ENCODE measurements around the gene CA5A. TPM values are rescaled to one million over a fixed set of nuclear protein-coding genes. Genes with fewer than 3 reads are reported as not detected.

The CA5A gene
- total RNA-seq, 1 experiment from 2014 or later = not detected

DNA sequence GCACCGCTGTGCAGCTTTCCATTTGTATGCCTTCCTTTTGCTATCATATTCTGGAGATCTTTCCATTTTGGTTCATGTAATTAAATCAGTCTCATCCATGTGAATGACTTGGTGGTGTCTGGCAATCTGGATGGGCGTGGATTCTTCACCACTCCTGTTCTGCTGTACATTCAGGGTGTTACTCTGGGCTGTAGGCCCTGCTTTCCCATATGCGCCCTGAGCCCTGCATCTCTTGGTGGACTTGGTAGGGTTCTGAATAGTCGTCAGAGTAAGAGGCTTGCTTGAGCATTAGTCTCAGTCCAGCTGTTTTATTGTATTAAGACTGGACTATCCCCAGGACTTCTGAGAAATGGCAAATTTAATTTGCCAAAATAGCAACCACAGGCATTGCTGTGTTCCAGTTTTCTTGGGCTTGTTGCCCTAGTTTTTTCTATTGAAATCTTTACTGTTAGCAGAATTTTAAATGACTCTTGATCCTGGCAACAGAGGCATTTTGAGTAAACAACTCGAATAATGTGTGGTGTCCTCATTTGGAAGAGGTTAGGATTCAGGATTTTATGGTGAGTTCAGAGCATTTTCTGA, 29.8 kb upstream of the CA5A start:
- no peak for DNase-seq (ENCODE audit: low read depth, low spot score)
- no peaks in the 10 kb centered on the region for H3K4me1 ChIP-seq (ENCODE audit: control insufficient read depth in 1 of 2, insufficient read depth in 2 of 2, low read length in 2 of 2)
- H3K9ac ChIP-seq (ENCODE audit: low read length) = no peak overlapping the region
- H4K20me1 ChIP-seq (ENCODE audit: insufficient read depth) = no peaks in the 10 kb centered on the region
- intact Hi-C loops (cut with micrococcal nuclease) = no loop called here
- no peak for TF ChIP-seq POLR2A (IDR thresholded peaks at IDR 0.05; ENCODE audit: borderline replicate concordance, extremely low read depth, insufficient read depth, insufficient read length)
- H3K4me2 ChIP-seq (ENCODE audit: low read length) = no peak overlapping the region
- H3K36me3 ChIP-seq (ENCODE audit: control insufficient read depth in 1 of 2, insufficient read depth in 2 of 2, low read length in 2 of 2) = peaks cover 0 to 4% of the 10 kb centered on the region in 2 experiments; a peak in 1 of 4 replicates
- no peak overlapping the region for H3K4me3 ChIP-seq (replicated peaks in 1 of 2; ENCODE audit: low read depth in 1 of 2, low read length in 2 of 2)
- CTCF ChIA-PET = no interaction called here
- ATAC-seq = no peak
- H3K9me2 ChIP-seq (ENCODE audit: insufficient read depth) = no peaks in the 10 kb centered on the region
- no TSS peak for BruUV-seq (replicated peaks)
- H3K27ac ChIP-seq (ENCODE audit: low read depth, low read length) = no peak overlapping the region
- H3K27me3 ChIP-seq (ENCODE audit: insufficient read depth, low read length) = no peaks in the 10 kb centered on the region
- POLR2A ChIA-PET = no interaction called here
- RAD21 ChIA-PET (ENCODE audit: low non-redundant PET in 1 of 2, low total read pairs in 2 of 2, uncharacterized antibody in 2 of 2, unreplicated experiment in 2 of 2) = no interaction called here
- H3K79me2 ChIP-seq (ENCODE audit: insufficient read depth, low read length) = peaks cover 69% of the 10 kb centered on the region
- H2AFZ ChIP-seq (ENCODE audit: low read depth, low read length, poor library complexity, severe bottlenecking) = no peak overlapping the region
- H3K9me3 ChIP-seq (ENCODE audit: control insufficient read depth in 1 of 2, insufficient read depth in 1 of 2, low read depth in 1 of 2, low read length in 2 of 2) = peaks cover 1 to 2% of the 10 kb centered on the region in 2 experiments; a peak in 3 of 4 replicates

DNA sequence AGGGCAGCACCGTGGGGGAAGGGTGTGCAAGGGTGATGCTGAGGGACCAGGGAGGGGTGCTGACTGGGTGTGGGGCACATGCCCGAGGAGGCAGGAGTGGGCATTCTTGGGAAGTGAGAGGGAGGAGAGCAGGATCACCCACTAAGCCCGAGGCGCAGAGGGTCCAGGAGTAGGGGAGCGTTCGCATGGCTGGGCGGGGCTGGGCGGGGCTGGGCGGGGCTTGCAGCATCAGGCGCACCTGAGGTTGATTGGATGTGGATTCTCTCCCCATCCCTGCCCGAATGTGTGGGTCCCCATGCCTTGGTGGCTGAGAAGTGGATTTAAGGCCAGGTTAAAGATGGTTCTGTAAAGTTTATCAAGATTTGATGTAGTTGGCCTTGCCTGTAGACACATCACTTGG, 29.1 kb upstream of the CA5A start:
- H2AFZ ChIP-seq (ENCODE audit: low read depth, low read length, poor library complexity, severe bottlenecking) = no peak overlapping the region
- H3K27ac ChIP-seq (ENCODE audit: low read depth, low read length) = no peak overlapping the region
- DNase-seq (ENCODE audit: low read depth, low spot score) (no peak), ATAC-seq (no peak)
- ChIA-PET POLR2A (no interaction called here), RAD21 (ENCODE audit: low non-redundant PET in 1 of 2, low total read pairs in 2 of 2, uncharacterized antibody in 2 of 2, unreplicated experiment in 2 of 2) (no interaction called here), CTCF (no interaction called here)
- H3K36me3 ChIP-seq (ENCODE audit: control insufficient read depth in 1 of 2, insufficient read depth in 2 of 2, low read length in 2 of 2) = no peaks in the 10 kb centered on the region
- intact Hi-C loops (cut with micrococcal nuclease) = no loop called here
- H3K4me3 ChIP-seq (replicated peaks in 1 of 2; ENCODE audit: low read depth in 1 of 2, low read length in 2 of 2) = no peak overlapping the region
- TF ChIP-seq TCF7L2 (IDR thresholded peaks at IDR 0.05; ENCODE audit: borderline replicate concordance, extremely low read depth, insufficient read depth, insufficient read length) = no peak
- TF ChIP-seq, protein P1, sequence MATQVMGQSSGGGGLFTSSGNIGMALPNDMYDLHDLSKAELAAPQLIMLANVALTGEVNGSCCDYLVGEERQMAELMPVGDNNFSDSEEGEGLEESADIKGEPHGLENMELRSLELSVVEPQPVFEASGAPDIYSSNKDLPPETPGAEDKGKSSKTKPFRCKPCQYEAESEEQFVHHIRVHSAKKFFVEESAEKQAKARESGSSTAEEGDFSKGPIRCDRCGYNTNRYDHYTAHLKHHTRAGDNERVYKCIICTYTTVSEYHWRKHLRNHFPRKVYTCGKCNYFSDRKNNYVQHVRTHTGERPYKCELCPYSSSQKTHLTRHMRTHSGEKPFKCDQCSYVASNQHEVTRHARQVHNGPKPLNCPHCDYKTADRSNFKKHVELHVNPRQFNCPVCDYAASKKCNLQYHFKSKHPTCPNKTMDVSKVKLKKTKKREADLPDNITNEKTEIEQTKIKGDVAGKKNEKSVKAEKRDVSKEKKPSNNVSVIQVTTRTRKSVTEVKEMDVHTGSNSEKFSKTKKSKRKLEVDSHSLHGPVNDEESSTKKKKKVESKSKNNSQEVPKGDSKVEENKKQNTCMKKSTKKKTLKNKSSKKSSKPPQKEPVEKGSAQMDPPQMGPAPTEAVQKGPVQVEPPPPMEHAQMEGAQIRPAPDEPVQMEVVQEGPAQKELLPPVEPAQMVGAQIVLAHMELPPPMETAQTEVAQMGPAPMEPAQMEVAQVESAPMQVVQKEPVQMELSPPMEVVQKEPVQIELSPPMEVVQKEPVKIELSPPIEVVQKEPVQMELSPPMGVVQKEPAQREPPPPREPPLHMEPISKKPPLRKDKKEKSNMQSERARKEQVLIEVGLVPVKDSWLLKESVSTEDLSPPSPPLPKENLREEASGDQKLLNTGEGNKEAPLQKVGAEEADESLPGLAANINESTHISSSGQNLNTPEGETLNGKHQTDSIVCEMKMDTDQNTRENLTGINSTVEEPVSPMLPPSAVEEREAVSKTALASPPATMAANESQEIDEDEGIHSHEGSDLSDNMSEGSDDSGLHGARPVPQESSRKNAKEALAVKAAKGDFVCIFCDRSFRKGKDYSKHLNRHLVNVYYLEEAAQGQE (IDR thresholded peaks at IDR 0.05; ENCODE audit: low read depth) = no peak
- TF ChIP-seq POLR2AphosphoS5 (IDR thresholded peaks at IDR 0.05; ENCODE audit: low read depth, low read length) = no peak
- TF ChIP-seq, protein P2, sequence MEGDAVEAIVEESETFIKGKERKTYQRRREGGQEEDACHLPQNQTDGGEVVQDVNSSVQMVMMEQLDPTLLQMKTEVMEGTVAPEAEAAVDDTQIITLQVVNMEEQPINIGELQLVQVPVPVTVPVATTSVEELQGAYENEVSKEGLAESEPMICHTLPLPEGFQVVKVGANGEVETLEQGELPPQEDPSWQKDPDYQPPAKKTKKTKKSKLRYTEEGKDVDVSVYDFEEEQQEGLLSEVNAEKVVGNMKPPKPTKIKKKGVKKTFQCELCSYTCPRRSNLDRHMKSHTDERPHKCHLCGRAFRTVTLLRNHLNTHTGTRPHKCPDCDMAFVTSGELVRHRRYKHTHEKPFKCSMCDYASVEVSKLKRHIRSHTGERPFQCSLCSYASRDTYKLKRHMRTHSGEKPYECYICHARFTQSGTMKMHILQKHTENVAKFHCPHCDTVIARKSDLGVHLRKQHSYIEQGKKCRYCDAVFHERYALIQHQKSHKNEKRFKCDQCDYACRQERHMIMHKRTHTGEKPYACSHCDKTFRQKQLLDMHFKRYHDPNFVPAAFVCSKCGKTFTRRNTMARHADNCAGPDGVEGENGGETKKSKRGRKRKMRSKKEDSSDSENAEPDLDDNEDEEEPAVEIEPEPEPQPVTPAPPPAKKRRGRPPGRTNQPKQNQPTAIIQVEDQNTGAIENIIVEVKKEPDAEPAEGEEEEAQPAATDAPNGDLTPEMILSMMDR (IDR thresholded peaks at IDR 0.05 in 2 of 3, conservative IDR thresholded peaks at IDR 0.05 in 1 of 3; ENCODE audit: borderline replicate concordance in 1 of 3, insufficient read depth in 1 of 3, low read depth in 2 of 3, low read length in 2 of 3) = no peak
- TF ChIP-seq CEBPB (IDR thresholded peaks at IDR 0.05; ENCODE audit: low read depth) = no peak
- no peak for TF ChIP-seq SRF (IDR thresholded peaks at IDR 0.05; ENCODE audit: low read depth)
- no peak for TF ChIP-seq CBX3 (IDR thresholded peaks at IDR 0.05; ENCODE audit: low read depth)
- TF ChIP-seq RAD21 (IDR thresholded peaks at IDR 0.05; ENCODE audit: low read depth) = no peak
- TF ChIP-seq EZH2phosphoT487 (IDR thresholded peaks at IDR 0.05; ENCODE audit: borderline replicate concordance) = no peak
- TF ChIP-seq FOSL1 (IDR thresholded peaks at IDR 0.05; ENCODE audit: low read depth) = no peak
- H3K9me3 ChIP-seq (ENCODE audit: control insufficient read depth in 1 of 2, insufficient read depth in 1 of 2, low read depth in 1 of 2, low read length in 2 of 2) = no peaks in the 10 kb centered on the region
- H3K4me2 ChIP-seq (ENCODE audit: low read length) = no peak overlapping the region
- no peaks in the 10 kb centered on the region for H3K4me1 ChIP-seq (ENCODE audit: control insufficient read depth in 1 of 2, insufficient read depth in 2 of 2, low read length in 2 of 2)
- BruUV-seq (replicated peaks) = no TSS peak
- H3K27me3 ChIP-seq (ENCODE audit: insufficient read depth, low read length) = no peaks in the 10 kb centered on the region
- no peaks in the 10 kb centered on the region for H3K9me2 ChIP-seq (ENCODE audit: insufficient read depth)
- H3K9ac ChIP-seq (ENCODE audit: low read length) = no peak overlapping the region
- H3K79me2 ChIP-seq (ENCODE audit: insufficient read depth, low read length) = peaks cover 69% of the 10 kb centered on the region
- H4K20me1 ChIP-seq (ENCODE audit: insufficient read depth) = no peaks in the 10 kb centered on the region
